Small intestine (tissue), 7 donors: ENCODE data around the gene PLTP. TPM values are rescaled to one million over a fixed set of nuclear protein-coding genes. Genes with fewer than 3 reads are reported as not detected.

Experiments used
- DNase-seq, 2 donors: peaks; one replicate each; pipeline versions ENCODE4 v3.0.0 to v3.0.0-alpha.2; 2013
- FAIRE-seq: peaks from 2 replicates; lab custom pipeline; 2012; peaks lifted over from hg19 to GRCh38; lab: Jason Lieb, UNC
- H3K27ac ChIP-seq, 3 donors: one replicate each; pipeline ENCODE4 v1.5.1; 2013; ENCODE audit warnings: low read length in 2 of 3, mild to moderate bottlenecking in 2 of 3, control low read depth in 1 of 3, inconsistent platforms in 1 of 3, low read depth in 1 of 3, moderate library complexity in 1 of 3
- H3K27me3 ChIP-seq, 3 donors: one replicate each; pipeline ENCODE4 v1.6.1; 2013; ENCODE audit warnings: low read length in 3 of 3, inconsistent platforms in 1 of 3; ENCODE audit not compliant: control insufficient read depth in 3 of 3, insufficient read depth in 3 of 3
- H3K36me3 ChIP-seq, 3 donors: one replicate each; pipeline ENCODE4 v1.6.1; 2013; ENCODE audit warnings: low read length in 3 of 3, inconsistent platforms in 1 of 3, low read depth in 1 of 3, mild to moderate bottlenecking in 1 of 3, moderate library complexity in 1 of 3; ENCODE audit not compliant: control insufficient read depth in 3 of 3, insufficient read depth in 2 of 3
- H3K4me1 ChIP-seq, 3 donors: one replicate each; pipeline ENCODE4 v1.6.1; 2013; ENCODE audit warnings: low read length in 2 of 3, inconsistent platforms in 1 of 3, low read depth in 1 of 3, mild to moderate bottlenecking in 1 of 3, moderate library complexity in 1 of 3; ENCODE audit not compliant: control insufficient read depth in 3 of 3, insufficient read depth in 2 of 3
- H3K4me3 ChIP-seq, 3 donors: one replicate each; pipeline ENCODE4 v1.5.1; 2013; ENCODE audit warnings: low read length in 3 of 3, control low read depth in 1 of 3, inconsistent platforms in 1 of 3, low read depth in 1 of 3, mild to moderate bottlenecking in 1 of 3, moderate library complexity in 1 of 3
- H3K9me3 ChIP-seq, 2 donors: one replicate each; pipeline ENCODE4 v1.6.1; 2013; ENCODE audit warnings: low read depth in 1 of 2, low read length in 1 of 2; ENCODE audit not compliant: control insufficient read depth in 2 of 2, insufficient read depth in 1 of 2
- WGBS, 3 donors: extraction: QIAGEN DNeasy Blood & Tissue Kit; methylation state at CpG; one replicate each; pipeline ENCODE4 v1.1.7; 2013; 5-methylcytosine and 5-hydroxymethylcytosine counted together
- polyA plus RNA-seq, 4 donors: library from polyadenylated mRNA; stranded (reverse) in 3 of 4; unstranded in 1 of 4; fragments of 200-250 nt in 3 of 4; fragments of 120-200 nt in 1 of 4; gene quantifications; one replicate each; pipeline versions ENCODE4 v1.2.1 to v1.2.3, GENCODE V29; 2013
- donor health status: healthy with polysubstance abuse.
- donor health status: control.
- donor health status: control.
- donor health status: Bipolar disorder and iron deficiency.
- donor health status: healthy.

PLTP gene
- polyA plus RNA-seq, 4 donors = 2.0 to 67.4 (median 17.1) TPM

GRCh38 chr20:45860560-45861220, 51.3 kb downstream of the PLTP start:
- WGBS, 3 donors = 56 to 70% (median 64%) methylated on average over 7 of the region's 7 CpGs
- FAIRE-seq (no peak), DNase-seq (peak in 1 of 2 donors; percentile 20)
- Histone ChIP-seq H3K4me1 (peaks cover 2 to 23% (median 6%) of the 10 kb centered on the region in 3 donors), H3K27me3 (no peaks in the 10 kb centered on the region), H3K4me3 (no peak overlapping the region), H3K36me3 (peaks cover 0 to 10% (median 0%) of the 10 kb centered on the region in 3 donors), H3K27ac (no peak overlapping the region), H3K9me3 (no peaks in the 10 kb centered on the region)

DNA sequence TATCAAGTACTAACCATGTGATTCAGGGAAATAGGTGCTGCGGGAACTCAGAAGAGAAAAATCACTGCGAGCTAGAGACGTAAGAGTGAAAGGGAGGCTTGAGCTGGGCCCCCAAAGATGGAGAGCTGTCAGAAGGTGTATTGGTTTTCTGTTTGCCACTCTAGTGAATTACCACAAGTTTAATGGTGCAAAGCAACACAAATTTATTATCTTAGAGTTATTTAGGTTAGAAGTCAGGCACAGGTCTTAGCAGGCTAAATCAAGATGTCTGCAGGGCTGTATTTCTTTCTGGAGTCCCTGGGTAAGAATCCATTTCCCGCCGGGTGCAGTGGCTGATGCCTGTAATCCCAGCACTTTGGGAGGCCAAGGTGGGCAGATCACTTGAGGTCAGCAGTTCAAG, 52.0 kb downstream of the PLTP start:
- Histone ChIP-seq H3K4me3 (no peak overlapping the region), H3K9me3 (no peaks in the 10 kb centered on the region), H3K36me3 (peaks cover 0 to 13% (median 0%) of the 10 kb centered on the region in 3 donors), H3K27me3 (no peaks in the 10 kb centered on the region), H3K27ac (no peak overlapping the region), H3K4me1 (peaks cover 6 to 27% (median 7%) of the 10 kb centered on the region in 3 donors)
- no peak for FAIRE-seq
- DNase-seq = no peak
- 79 to 94% (median 94%) methylated on average over 5 of the region's 5 CpGs for WGBS, 3 donors

- Histone ChIP-seq H3K36me3 (peaks cover 0 to 25% (median 0%) of the 10 kb centered on the region in 3 donors), H3K27me3 (no peaks in the 10 kb centered on the region), H3K9me3 (no peaks in the 10 kb centered on the region), H3K27ac (peak overlapping the region; percentile 66 to 94 (median 82)), H3K4me1 (peaks cover 6 to 24% (median 7%) of the 10 kb centered on the region in 3 donors), H3K4me3 (peak overlapping the region; percentile 87 to 90 (median 90))
- FAIRE-seq (no peak), DNase-seq (no peak)
- WGBS, 3 donors = 6 to 11% (median 11%) methylated on average over 13 of the region's 13 CpGs
These were observed 54.1 kb downstream of the PLTP start for GRCh38 chr20:45857882-45858216.

DNA sequence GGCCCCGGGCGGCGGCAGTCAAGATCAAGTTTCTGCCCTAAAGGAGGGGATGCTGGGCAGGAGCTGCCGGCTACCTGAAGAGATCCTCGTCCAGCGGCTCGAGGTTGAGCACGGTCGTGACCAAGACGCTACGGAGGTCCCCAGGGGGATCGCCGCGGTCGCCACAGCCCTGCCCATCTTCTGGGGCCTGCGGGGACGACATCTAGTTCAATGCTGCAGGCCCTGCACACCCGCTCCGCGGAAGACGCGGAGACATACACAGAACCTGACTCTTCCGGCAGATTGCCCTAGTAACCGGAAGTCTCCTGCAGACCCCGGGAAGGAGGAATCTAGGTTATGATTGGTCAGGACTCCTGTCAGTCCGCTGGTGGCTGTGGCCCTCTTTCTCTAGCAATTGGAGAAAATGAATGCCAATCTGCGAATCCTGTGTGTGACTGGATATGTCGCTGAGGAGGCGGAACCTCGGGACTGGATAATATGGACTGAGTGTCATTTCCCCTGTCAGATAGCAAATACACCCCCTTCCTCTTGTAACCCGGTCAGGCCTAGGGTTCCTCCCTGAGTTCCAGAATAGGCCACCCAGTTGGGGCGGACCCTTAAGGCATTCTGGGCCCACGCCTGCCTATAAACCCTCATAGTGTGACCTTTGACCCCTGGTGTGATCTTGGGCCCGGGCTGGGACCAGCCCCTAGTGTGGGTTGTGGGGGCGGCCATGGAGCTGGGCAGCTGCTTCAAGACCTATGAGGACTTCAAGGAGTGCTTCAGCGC, 54.7 kb downstream of the PLTP start, which contains the start of the genes ACOT8 and ZSWIM3:
TSS of gene ACOT8 (minus strand) at position 279 of the 768 bp plus-strand sequence. CDS start at position 202, 77 bp downstream.
TSS of gene ZSWIM3 (plus strand) at position 501 of the 768 bp plus-strand sequence. CDS start at position 713, 212 bp downstream.
- H3K4me1 ChIP-seq = peaks cover 6 to 24% (median 7%) of the 10 kb centered on the region in 3 donors
- H3K27me3 ChIP-seq = no peaks in the 10 kb centered on the region
- H3K27ac ChIP-seq = peak within 1 kb of the TSS; percentile 66 to 94 (median 82)
- H3K9me3 ChIP-seq = no peaks in the 10 kb centered on the region
- FAIRE-seq (no peak), DNase-seq (peak; percentile 100)
- peaks cover 0 to 24% (median 0%) of the 10 kb centered on the region in 3 donors for H3K36me3 ChIP-seq
- H3K4me3 ChIP-seq = peak within 1 kb of the TSS; percentile 87 to 90 (median 90)
- 0% methylated on average over 34 to 36 of the region's 36 CpGs for WGBS, 3 donors

- Histone ChIP-seq H3K27me3 (no peaks in the 10 kb centered on the region), H3K4me1 (peaks cover 6 to 22% (median 7%) of the 10 kb centered on the region in 3 donors), H3K4me3 (no peak overlapping the region), H3K36me3 (peaks cover 2 to 44% (median 3%) of the 10 kb centered on the region in 3 donors), H3K9me3 (no peaks in the 10 kb centered on the region), H3K27ac (no peak overlapping the region)
- DNase-seq = no peak
- FAIRE-seq = no peak
- WGBS, 3 donors = 64 to 83% (median 70%) methylated on average over 2 of the region's 2 CpGs
These were observed 58.5 kb downstream of the PLTP start for GRCh38 chr20:45853484-45853883.

DNA sequence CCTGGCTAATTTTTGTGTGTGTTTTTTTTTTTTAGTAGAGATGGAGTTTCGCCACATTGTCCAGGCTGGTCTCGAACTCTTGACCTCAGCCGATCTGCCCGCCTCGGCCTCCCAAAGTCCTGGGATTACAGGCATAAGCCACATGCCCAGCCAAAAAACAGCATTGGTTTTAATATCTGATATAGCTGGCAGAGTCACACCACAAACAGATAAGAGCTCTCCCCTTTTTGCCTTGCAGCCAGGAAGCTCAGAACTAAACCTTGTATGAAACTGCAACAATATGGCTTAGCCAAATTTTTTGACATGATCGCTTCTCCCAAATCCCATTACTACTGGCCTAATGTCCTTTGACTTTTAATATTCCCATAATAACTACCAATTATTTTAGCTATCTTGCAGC, 59.6 kb downstream of the PLTP start:
- Histone ChIP-seq H3K4me1 (peaks cover 6 to 22% (median 7%) of the 10 kb centered on the region in 3 donors), H3K27ac (no peak overlapping the region), H3K27me3 (no peaks in the 10 kb centered on the region), H3K9me3 (no peaks in the 10 kb centered on the region), H3K36me3 (peaks cover 3 to 53% (median 5%) of the 10 kb centered on the region in 3 donors), H3K4me3 (no peak overlapping the region)
- DNase-seq = no peak
- no peak for FAIRE-seq
- 97 to 100% (median 97%) methylated on average over 6 of the region's 6 CpGs for WGBS, 3 donors

DNA sequence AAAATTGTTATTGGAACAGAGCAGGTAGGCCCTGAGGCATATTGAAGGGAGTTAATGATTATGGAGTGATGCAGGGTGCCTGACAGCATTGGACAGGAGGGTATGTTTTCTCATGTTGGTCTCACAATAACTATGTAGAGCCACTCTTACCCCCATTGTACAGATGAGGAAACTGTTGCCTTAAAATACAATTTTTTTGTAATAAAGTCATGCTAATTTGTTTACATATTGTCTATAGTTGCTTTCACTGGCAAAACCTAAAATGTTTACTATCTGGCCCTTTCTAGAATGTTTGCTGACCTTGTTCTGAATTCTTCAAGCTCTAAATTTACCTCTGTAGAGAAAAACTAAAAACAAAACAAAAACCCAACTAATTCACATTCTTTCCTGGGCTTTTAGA, 60.5 kb downstream of the PLTP start:
- FAIRE-seq (no peak), DNase-seq (no peak)
- Histone ChIP-seq H3K27me3 (no peaks in the 10 kb centered on the region), H3K36me3 (peaks cover 3 to 61% (median 5%) of the 10 kb centered on the region in 3 donors), H3K27ac (peak overlapping the region in 1 of 3 donors; percentile 61), H3K4me1 (peaks cover 6 to 22% (median 7%) of the 10 kb centered on the region in 3 donors), H3K4me3 (no peak overlapping the region), H3K9me3 (no peaks in the 10 kb centered on the region)

- H3K36me3 ChIP-seq = peaks cover 3 to 62% (median 5%) of the 10 kb centered on the region in 3 donors
- no peaks in the 10 kb centered on the region for H3K9me3 ChIP-seq
- 57 to 90% (median 64%) methylated on average over 1 of the region's 1 CpG for WGBS, 3 donors
- no peak for FAIRE-seq
- DNase-seq = peak; percentile 42 to 58
- H3K4me1 ChIP-seq = peaks cover 4 to 18% (median 6%) of the 10 kb centered on the region in 3 donors
- H3K4me3 ChIP-seq = no peak overlapping the region
- H3K27me3 ChIP-seq = no peaks in the 10 kb centered on the region
- peak overlapping the region in 1 of 3 donors; percentile 61 for H3K27ac ChIP-seq
These were observed 61.0 kb downstream of the PLTP start for GRCh38 chr20:45850926-45851325.
